Measurements from ENCODE around the gene CERK. TPM values are rescaled to one million over a fixed set of nuclear protein-coding genes. Genes with fewer than 3 reads are reported as not detected.
A peak's percentile ranks its signal among the peaks of the same experiment; 100 is the strongest.

The CERK gene
- total and polyA plus RNA-seq, 10 donors: 13.7 to 47.1 (median 34.8) TPM

GRCh38 chr22:46732513-46732912 is 5.5 kb downstream of the CERK start:
- no peak overlapping the region for H3K27ac ChIP-seq
- TF ChIP-seq POLR2AphosphoS5 (IDR thresholded peaks at IDR 0.05): no peak
- no peak for TF ChIP-seq CTCF (IDR thresholded peaks at IDR 0.05 in 8 of 11, conservative IDR thresholded peaks at IDR 0.05 in 3 of 11)
- no peak for TF ChIP-seq POLR2A (IDR thresholded peaks at IDR 0.05)
- no peak overlapping the region for H3K4me3 ChIP-seq
- H3K36me3 ChIP-seq: peaks cover 0 to 44% (median 14%) of the 10 kb centered on the region in 6 donors
- 72 to 85% (median 79%) methylated on average over 7 of the region's 7 CpGs for WGBS, 5 donors
- no peaks in the 10 kb centered on the region for H3K27me3 ChIP-seq (replicated peaks in 1 of 7)
- intact Hi-C loops (cut with DNase I; ENCODE audit: low total_unique reads): no loop called here
- H3K9me3 ChIP-seq: no peaks in the 10 kb centered on the region
- peaks cover 36 to 99% (median 69%) of the 10 kb centered on the region in 6 donors for H3K4me1 ChIP-seq
- no peak for DNase-seq

GRCh38 chr22:46732041-46732379 is 6.0 kb downstream of the CERK start:
- H3K9me3 ChIP-seq: no peaks in the 10 kb centered on the region
- peaks cover 34 to 99% (median 65%) of the 10 kb centered on the region in 6 donors for H3K4me1 ChIP-seq
- no peak overlapping the region for H3K4me3 ChIP-seq
- WGBS, 5 donors: 91 to 95% (median 92%) methylated on average over 14 of the region's 14 CpGs
- no peaks in the 10 kb centered on the region for H3K27me3 ChIP-seq (replicated peaks in 1 of 7)
- peak overlapping the region in 1 of 8 donors; percentile 24 for H3K27ac ChIP-seq
- DNase-seq: no peak
- intact Hi-C loops (cut with DNase I; ENCODE audit: low total_unique reads): no loop called here
- H3K36me3 ChIP-seq: peaks cover 0 to 47% (median 14%) of the 10 kb centered on the region in 6 donors
- TF ChIP-seq POLR2AphosphoS5 (IDR thresholded peaks at IDR 0.05): no peak
- no peak for TF ChIP-seq CTCF (IDR thresholded peaks at IDR 0.05 in 8 of 11, conservative IDR thresholded peaks at IDR 0.05 in 3 of 11)
- no peak for TF ChIP-seq POLR2A (IDR thresholded peaks at IDR 0.05)

- intact Hi-C loops (cut with DNase I; ENCODE audit: low total_unique reads): no loop called here
- no peak for TF ChIP-seq CTCF (IDR thresholded peaks at IDR 0.05 in 8 of 11, conservative IDR thresholded peaks at IDR 0.05 in 3 of 11)
- TF ChIP-seq POLR2A (IDR thresholded peaks at IDR 0.05): no peak
- TF ChIP-seq POLR2AphosphoS5 (IDR thresholded peaks at IDR 0.05): peak in 1 of 3 donors; percentile 23
- H3K36me3 ChIP-seq: peaks cover 0 to 53% (median 14%) of the 10 kb centered on the region in 6 donors
- peak overlapping the region in 2 of 8 donors; percentile 24 to 40 for H3K27ac ChIP-seq
- peaks cover 29 to 99% (median 62%) of the 10 kb centered on the region in 6 donors for H3K4me1 ChIP-seq
- H3K4me3 ChIP-seq: no peak overlapping the region
- H3K27me3 ChIP-seq (replicated peaks in 1 of 7): no peaks in the 10 kb centered on the region
- H3K9me3 ChIP-seq: no peaks in the 10 kb centered on the region
- WGBS, 5 donors: 76 to 86% (median 85%) methylated on average over 19 to 22 of the region's 22 CpGs
- DNase-seq: no peak
These were observed 6.6 kb downstream of the CERK start for GRCh38 chr22:46731246-46732040.

- Histone ChIP-seq H3K36me3 (peaks cover 0 to 60% (median 14%) of the 10 kb centered on the region in 6 donors), H3K27ac (peak overlapping the region in 2 of 8 donors; percentile 24 to 40), H3K9me3 (no peaks in the 10 kb centered on the region), H3K27me3 (replicated peaks in 1 of 7) (no peaks in the 10 kb centered on the region), H3K4me3 (no peak overlapping the region), H3K4me1 (peaks cover 26 to 99% (median 58%) of the 10 kb centered on the region in 6 donors)
- TF ChIP-seq POLR2A (IDR thresholded peaks at IDR 0.05) (no peak), CTCF (IDR thresholded peaks at IDR 0.05 in 8 of 11, conservative IDR thresholded peaks at IDR 0.05 in 3 of 11) (no peak), POLR2AphosphoS5 (IDR thresholded peaks at IDR 0.05) (no peak)
- DNase-seq: no peak
- intact Hi-C loops (cut with DNase I; ENCODE audit: low total_unique reads): no loop called here
- 64 to 86% (median 81%) methylated on average over 5 to 9 of the region's 9 CpGs for WGBS, 5 donors
These were observed 7.3 kb downstream of the CERK start for GRCh38 chr22:46730568-46731245.

Measured in spleen (tissue), 11 donors.